Gastroesophageal sphincter (tissue), 2 donors: ENCODE data around the gene DCX.

Experiments used
- EP300 ChIP-seq: sonication (generic); formaldehyde crosslinking; IDR thresholded peaks from one replicate; pipeline ENCODE4 v1.6.1; 2017; ENCODE audit warnings: antibody characterized with exemption, mild to moderate bottlenecking
- POLR2A ChIP-seq, 2 donors: fragments of 450-650 bp; IDR thresholded peaks; one replicate each; pipeline ENCODE4 v1.6.1; 2017; ENCODE audit warnings: antibody characterized with exemption in 2 of 2, mild to moderate bottlenecking in 2 of 2, moderate library complexity in 1 of 2

- TF ChIP-seq POLR2A (IDR thresholded peaks at IDR 0.05) (no peak), EP300 (no peak)
These were observed 56.4 kb downstream of the DCX start for GRCh38 chrX:111355523-111356115.
